H1 (cell line): ENCODE results near the gene RARB.

Experiments used
- ASH2L ChIP-seq: fragments of 200-600, 300-600 bp; sonication (generic); IDR thresholded peaks from one replicate; pipeline ENCODE4 v1.7.1; 2017; ENCODE audit warnings: low read length
- BRCA1 ChIP-seq: IDR thresholded peaks from 2 replicates; pipeline ENCODE4 v1.6.1; 2012; ENCODE audit warnings: low read depth, low read length, improper control_type of control experiment
- CBX5 ChIP-seq: fragments of 300-800, 300-1000 bp; sonication (generic); IDR thresholded peaks from 2 replicates; pipeline ENCODE4 v1.7.1; 2016; ENCODE audit warnings: antibody characterized with exemption, low read length, low read depth
- EP300 ChIP-seq, 2 experiments: IDR thresholded peaks; 1 replicate in 1 of 2; 2 replicates in 1 of 2; pipeline ENCODE4 v1.6.1; 2011 to 2012; ENCODE audit warnings: low read depth in 2 of 2, low read length in 2 of 2, mild to moderate bottlenecking in 2 of 2, borderline replicate concordance in 1 of 2, inconsistent platforms in 1 of 2, moderate library complexity in 1 of 2
- KDM1A ChIP-seq: fragments of 200-600, 300-600 bp; sonication (generic); IDR thresholded peaks from 2 replicates; pipeline ENCODE4 v1.7.1; 2016; ENCODE audit warnings: mild to moderate bottlenecking, low read length, borderline replicate concordance
- POLR2A ChIP-seq, 2 experiments: IDR thresholded peaks; 1 replicate in 1 of 2; 2 replicates in 1 of 2; pipeline ENCODE4 v1.6.1; 2011; ENCODE audit warnings: low read depth in 2 of 2, low read length in 2 of 2, mild to moderate bottlenecking in 2 of 2; ENCODE audit errors: control extremely low read depth in 1 of 2
- RBBP5 ChIP-seq: IDR thresholded peaks from 2 replicates; pipeline ENCODE4 v1.7.1; 2012; ENCODE audit warnings: low read depth, mild to moderate bottlenecking, inconsistent platforms, low read length, moderate library complexity, borderline replicate concordance
- TCF12 ChIP-seq: IDR thresholded peaks from 2 replicates; pipeline ENCODE4 v1.6.1; 2011; ENCODE audit warnings: low read depth, mild to moderate bottlenecking, low read length
- TEAD4 ChIP-seq: IDR thresholded peaks from 2 replicates; pipeline ENCODE4 v1.6.1; 2012; ENCODE audit warnings: low read depth, low read length, inconsistent platforms, mixed read lengths
- ZNF274 ChIP-seq: IDR thresholded peaks from 2 replicates; pipeline ENCODE4 v1.7.0; 2012; ENCODE audit warnings: low read length, borderline replicate concordance; ENCODE audit errors: extremely low read depth
- TF ChIP-seq, protein P1 (sequence below), 3 experiments: IDR thresholded peaks; 1 replicate in 2 of 3; 2 replicates in 1 of 3; pipeline versions ENCODE4 v1.5.1 to v1.6.1; 2011; ENCODE audit warnings: low read length in 3 of 3, mild to moderate bottlenecking in 3 of 3, inconsistent platforms in 2 of 3, low read depth in 1 of 3, moderate library complexity in 1 of 3; ENCODE audit not compliant: insufficient read depth in 1 of 3; ENCODE audit errors: control extremely low read depth in 1 of 3

DNA sequence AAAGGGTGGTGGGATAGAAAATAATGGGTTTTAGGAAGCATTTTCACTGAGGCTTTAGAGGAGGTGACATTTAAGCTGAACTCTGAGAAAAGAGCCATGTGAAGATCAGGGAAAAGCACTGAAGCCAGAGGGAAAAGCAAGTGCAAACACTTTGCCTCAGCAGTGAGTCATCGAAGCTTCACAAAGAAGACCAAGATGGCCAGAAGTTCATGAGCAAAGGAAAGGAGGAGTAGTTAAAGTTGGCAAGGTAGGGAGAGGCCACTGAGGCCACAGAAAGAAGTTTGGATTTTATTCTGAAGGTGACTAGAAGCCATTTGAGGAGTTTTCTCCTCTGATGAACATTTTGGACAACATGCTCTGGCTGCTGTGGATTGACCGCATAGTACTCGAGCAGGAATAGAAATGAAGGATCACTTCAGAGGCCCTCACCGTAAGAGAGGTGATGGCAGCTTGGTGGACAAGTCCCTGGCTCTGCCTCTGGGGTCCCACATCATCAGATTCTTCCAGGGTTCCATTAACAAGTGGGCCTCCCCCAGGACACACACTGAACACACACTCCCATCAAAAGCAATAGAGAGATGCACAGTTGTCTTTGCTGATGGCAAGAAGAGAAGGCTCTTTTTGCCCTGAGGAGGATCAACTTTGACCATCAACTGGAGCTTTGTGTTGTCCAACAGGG lies 161.2 kb downstream of the RARB start:
- TF ChIP-seq BRCA1 (no peak), POLR2A (IDR thresholded peaks at IDR 0.05; ENCODE audit: control extremely low read depth in 1 of 2, low read depth in 2 of 2, low read length in 2 of 2) (no peak), CBX5 (no peak), KDM1A (no peak), EP300 (IDR thresholded peaks at IDR 0.05; ENCODE audit: borderline replicate concordance in 1 of 2, low read depth in 2 of 2, low read length in 2 of 2) (no peak), TCF12 (no peak), ASH2L (no peak), TEAD4 (no peak), RBBP5 (no peak), ZNF274 (no peak)
- TF ChIP-seq, protein P1, sequence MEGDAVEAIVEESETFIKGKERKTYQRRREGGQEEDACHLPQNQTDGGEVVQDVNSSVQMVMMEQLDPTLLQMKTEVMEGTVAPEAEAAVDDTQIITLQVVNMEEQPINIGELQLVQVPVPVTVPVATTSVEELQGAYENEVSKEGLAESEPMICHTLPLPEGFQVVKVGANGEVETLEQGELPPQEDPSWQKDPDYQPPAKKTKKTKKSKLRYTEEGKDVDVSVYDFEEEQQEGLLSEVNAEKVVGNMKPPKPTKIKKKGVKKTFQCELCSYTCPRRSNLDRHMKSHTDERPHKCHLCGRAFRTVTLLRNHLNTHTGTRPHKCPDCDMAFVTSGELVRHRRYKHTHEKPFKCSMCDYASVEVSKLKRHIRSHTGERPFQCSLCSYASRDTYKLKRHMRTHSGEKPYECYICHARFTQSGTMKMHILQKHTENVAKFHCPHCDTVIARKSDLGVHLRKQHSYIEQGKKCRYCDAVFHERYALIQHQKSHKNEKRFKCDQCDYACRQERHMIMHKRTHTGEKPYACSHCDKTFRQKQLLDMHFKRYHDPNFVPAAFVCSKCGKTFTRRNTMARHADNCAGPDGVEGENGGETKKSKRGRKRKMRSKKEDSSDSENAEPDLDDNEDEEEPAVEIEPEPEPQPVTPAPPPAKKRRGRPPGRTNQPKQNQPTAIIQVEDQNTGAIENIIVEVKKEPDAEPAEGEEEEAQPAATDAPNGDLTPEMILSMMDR (IDR thresholded peaks at IDR 0.05; ENCODE audit: control extremely low read depth in 1 of 3, insufficient read depth in 1 of 3, low read depth in 1 of 3, low read length in 3 of 3) = no peak
